GM18517 (cell line): ENCODE measurements around the gene MARCHF3.
"Not testable (repeated sequence)": the region's sequence is repeated elsewhere in the genome, so short reads cannot be mapped to it uniquely, and the experiment has no call there.

Experiments used
- ATAC-seq: cut with Tn5 transposase; IDR thresholded peaks from one replicate; pipeline ENCODE4 v1.9.1; 2021; ENCODE audit warnings: mild to moderate bottlenecking, moderate library complexity; ENCODE audit not compliant: unreplicated experiment

The MARCHF3 gene

GRCh38 chr5:127053049-127053448 is 22.7 kb upstream of the MARCHF3 start:
- ATAC-seq = no peak

- ATAC-seq = no peak
Observed at GRCh38 chr5:127051591-127051990, 21.2 kb upstream of the MARCHF3 start.

GRCh38 chr5:127046343-127047072 is 16.1 kb upstream of the MARCHF3 start:
- ATAC-seq = no peak

- ATAC-seq = no peak
Observed at GRCh38 chr5:127042593-127042992, 12.2 kb upstream of the MARCHF3 start.

- ATAC-seq = no peak
Observed at GRCh38 chr5:127041571-127041970, 11.2 kb upstream of the MARCHF3 start.

- ATAC-seq = no peak
Observed at GRCh38 chr5:127040796-127041520, 10.6 kb upstream of the MARCHF3 start.

- ATAC-seq = no peak
Observed at GRCh38 chr5:127038550-127038949, 8.2 kb upstream of the MARCHF3 start.

- ATAC-seq = no peak
Observed at GRCh38 chr5:127031863-127032232, 1.5 kb upstream of the MARCHF3 start.

- ATAC-seq = peak; percentile 6
Observed at GRCh38 chr5:127031147-127031862, 947 bp upstream of the MARCHF3 start.

GRCh38 chr5:127029581-127030258 is 638 bp downstream of the MARCHF3 start:
- ATAC-seq = peak; percentile 16

- ATAC-seq = no peak
Observed at GRCh38 chr5:127028822-127029457, 1.4 kb downstream of the MARCHF3 start.

- no peak for ATAC-seq
Observed at GRCh38 chr5:127027539-127027938, 2.8 kb downstream of the MARCHF3 start.

GRCh38 chr5:127026166-127026565 is 4.2 kb downstream of the MARCHF3 start:
- ATAC-seq = no peak

- ATAC-seq = no peak
Observed at GRCh38 chr5:127025467-127025866, 4.9 kb downstream of the MARCHF3 start.

GRCh38 chr5:127024821-127025220 is 5.5 kb downstream of the MARCHF3 start:
- no peak for ATAC-seq

GRCh38 chr5:127023552-127024191 is 6.7 kb downstream of the MARCHF3 start:
- ATAC-seq = not testable (repeated sequence)

- ATAC-seq = no peak
Observed at GRCh38 chr5:127022846-127023245, 7.5 kb downstream of the MARCHF3 start.

GRCh38 chr5:127019928-127020327 is 10.4 kb downstream of the MARCHF3 start:
- ATAC-seq = peak; percentile 62

GRCh38 chr5:127016722-127017121 is 13.6 kb downstream of the MARCHF3 start:
- not testable (repeated sequence) for ATAC-seq

- no peak for ATAC-seq
Observed at GRCh38 chr5:127015716-127016115, 14.6 kb downstream of the MARCHF3 start.
